HEK293 (cell line): ENCODE measurements around the gene DYRK2.
A peak's percentile ranks its signal among the peaks of the same experiment; 100 is the strongest.

Experiments
- CTCF ChIA-PET: fragments of 350-600 bp; formaldehyde crosslinking; extraction: SDS; loops from one replicate; lab custom pipeline; 2021; ENCODE audit warnings: antibody characterized with exemption; lab: Yijun Ruan, JAX
- POLR2A ChIA-PET: fragments of 300-600 bp; formaldehyde crosslinking; extraction: SDS; loops from one replicate; lab custom pipeline; 2020; ENCODE audit warnings: antibody characterized with exemption, inconsistent platforms; lab: Yijun Ruan, JAX
- H3K27ac ChIP-seq: fragments of 200-500 bp; sonication (Bioruptor generic); 2 replicates; pipeline ENCODE4 v1.5.1; 2014; ENCODE audit warnings: low read depth, low read length, control low read depth, inconsistent platforms; ENCODE audit errors: extremely low read depth
- H3K36me3 ChIP-seq, 2 experiments: fragments of 200-500 bp in 1 of 2; sonication (Bioruptor generic) in 1 of 2; 1 replicate in 1 of 2; 2 replicates in 1 of 2; pipeline ENCODE4 v1.5.1; 2014 to 2017; ENCODE audit warnings: inconsistent platforms in 2 of 2, low read length in 2 of 2; ENCODE audit not compliant: control insufficient read depth in 2 of 2, insufficient read depth in 1 of 2
- H3K4me1 ChIP-seq: fragments of 200-500 bp; sonication (Bioruptor generic); 2 replicates; pipeline ENCODE4 v1.5.1; 2014; ENCODE audit warnings: mild to moderate bottlenecking, low read length, inconsistent platforms; ENCODE audit not compliant: control insufficient read depth, insufficient read depth
- H3K4me3 ChIP-seq: 2 replicates; pipeline ENCODE4 v1.5.1; 2011; ENCODE audit warnings: low read depth, mild to moderate bottlenecking, control low read depth, low read length, moderate library complexity
- H3K9me3 ChIP-seq: fragments of 200-500 bp; sonication (Bioruptor generic); 2 replicates; pipeline ENCODE4 v1.5.1; 2014; ENCODE audit warnings: low read depth, low read length, inconsistent platforms; ENCODE audit not compliant: control insufficient read depth, insufficient read depth
- FEZF1 ChIP-seq: fragments of 450-650 bp; formaldehyde crosslinking; IDR thresholded peaks from 2 replicates; pipeline ENCODE4 v1.5.1; 2016; ENCODE audit warnings: missing biosample characterization, missing genetic modification characterization
- GLI4 ChIP-seq: fragments of 450-650 bp; formaldehyde crosslinking; IDR thresholded peaks from 2 replicates; pipeline ENCODE4 v1.5.1; 2016; ENCODE audit warnings: missing biosample characterization, missing genetic modification characterization
- KLF7 ChIP-seq: fragments of 450-650 bp; formaldehyde crosslinking; IDR thresholded peaks from 2 replicates; pipeline ENCODE4 v1.5.1; 2016; ENCODE audit warnings: missing biosample characterization, missing genetic modification characterization, borderline replicate concordance
- MEIS1 ChIP-seq: sonication (generic); formaldehyde crosslinking; IDR thresholded peaks from 2 replicates; pipeline ENCODE4 v1.8.1; 2022; ENCODE audit warnings: missing genetic modification reagents, mild to moderate bottlenecking, borderline replicate concordance
- SP3 ChIP-seq: fragments of 450-650 bp; formaldehyde crosslinking; IDR thresholded peaks from 2 replicates; pipeline ENCODE4 v1.5.1; 2016; ENCODE audit warnings: missing biosample characterization, missing genetic modification characterization
- YY2 ChIP-seq: fragments of 450-650 bp; formaldehyde crosslinking; IDR thresholded peaks from 2 replicates; pipeline ENCODE4 v1.5.1; 2016; ENCODE audit warnings: missing biosample characterization, missing genetic modification characterization
- ZFP37 ChIP-seq: fragments of 450-650 bp; formaldehyde crosslinking; IDR thresholded peaks from 2 replicates; pipeline ENCODE4 v1.5.1; 2016; ENCODE audit warnings: missing biosample characterization, missing genetic modification characterization
- ZNF138 ChIP-seq: fragments of 450-650 bp; formaldehyde crosslinking; IDR thresholded peaks from 2 replicates; pipeline ENCODE4 v1.5.1; 2016; ENCODE audit warnings: missing biosample characterization, missing genetic modification characterization, borderline replicate concordance
- ZNF16 ChIP-seq: fragments of 450-650 bp; formaldehyde crosslinking; IDR thresholded peaks from 2 replicates; pipeline ENCODE4 v1.5.1; 2016; ENCODE audit warnings: low read depth, missing biosample characterization, missing genetic modification characterization
- ZNF221 ChIP-seq: fragments of 450-650 bp; formaldehyde crosslinking; IDR thresholded peaks from 2 replicates; pipeline ENCODE4 v1.5.1; 2017; ENCODE audit warnings: missing biosample characterization, missing genetic modification characterization, borderline replicate concordance
- ZNF302 ChIP-seq: fragments of 450-650 bp; formaldehyde crosslinking; IDR thresholded peaks from 2 replicates; pipeline ENCODE4 v1.5.1; 2016; ENCODE audit warnings: missing biosample characterization, missing genetic modification characterization, low read depth
- ZNF558 ChIP-seq: fragments of 450-650 bp; formaldehyde crosslinking; IDR thresholded peaks from 2 replicates; pipeline ENCODE4 v1.5.1; 2016; ENCODE audit warnings: missing biosample characterization, missing genetic modification characterization
- ZNF585B ChIP-seq: fragments of 450-650 bp; formaldehyde crosslinking; IDR thresholded peaks from 2 replicates; pipeline ENCODE4 v1.5.1; 2016; ENCODE audit warnings: missing biosample characterization, missing genetic modification characterization
- ZNF768 ChIP-seq: fragments of 450-650 bp; formaldehyde crosslinking; IDR thresholded peaks from 2 replicates; pipeline ENCODE4 v1.5.1; 2018; ENCODE audit warnings: missing biosample characterization, mild to moderate bottlenecking, missing genetic modification characterization
- ZNF843 ChIP-seq: fragments of 450-650 bp; formaldehyde crosslinking; IDR thresholded peaks from 2 replicates; pipeline ENCODE4 v1.5.1; 2016; ENCODE audit warnings: missing biosample characterization, missing genetic modification characterization
- TF ChIP-seq, protein P1 (sequence below): fragments of 450-650 bp; formaldehyde crosslinking; IDR thresholded peaks from 2 replicates; pipeline ENCODE4 v1.5.1; 2016; ENCODE audit warnings: missing biosample characterization, missing genetic modification characterization
- TF ChIP-seq, protein P2 (sequence below): fragments of 450-650 bp; formaldehyde crosslinking; IDR thresholded peaks from 2 replicates; pipeline ENCODE4 v1.5.1; 2016; ENCODE audit warnings: missing biosample characterization, missing genetic modification characterization, borderline replicate concordance
- TF ChIP-seq, protein P3 (sequence below): fragments of 450-650 bp; formaldehyde crosslinking; IDR thresholded peaks from 2 replicates; pipeline ENCODE4 v1.5.1; 2016; ENCODE audit warnings: missing biosample characterization, missing genetic modification characterization
- TF ChIP-seq, protein P4 (sequence below): fragments of 450-650 bp; formaldehyde crosslinking; IDR thresholded peaks from 2 replicates; pipeline ENCODE4 v1.5.1; 2017; ENCODE audit warnings: missing biosample characterization, missing genetic modification characterization

DYRK2 gene

DNA sequence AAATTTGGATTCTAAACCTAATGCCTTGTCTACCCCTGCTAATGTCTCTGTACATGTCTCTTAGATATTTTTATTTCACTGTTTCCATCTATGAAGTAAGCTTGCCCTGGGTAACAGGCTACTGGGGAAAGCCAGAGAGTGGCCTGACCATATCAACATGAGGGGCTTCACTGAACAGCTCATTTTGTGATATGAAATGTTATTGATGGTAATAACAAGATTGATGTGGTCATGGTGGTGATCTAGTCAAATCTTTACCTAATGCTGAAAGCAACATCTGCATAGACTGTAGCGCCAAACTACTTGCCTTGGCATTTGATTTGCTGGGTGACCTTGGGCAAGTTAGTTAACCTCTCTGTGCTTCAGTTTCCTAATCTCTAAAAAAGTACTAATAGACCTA lies 9.9 kb upstream of the DYRK2 start:
- POLR2A ChIA-PET: no interaction called here
- H3K4me3 ChIP-seq: no peak overlapping the region
- no peaks in the 10 kb centered on the region for H3K36me3 ChIP-seq
- CTCF ChIA-PET: interaction anchor here (0.7 to 1.3 kb wide), 2 partner anchors 8 to 84 kb away, joined by 3 to 4 read pairs; no protein-coding TSS in a partner anchor
- TF ChIP-seq ZNF768: peak; percentile 35; the same call in 1 of the 2 replicates
- TF ChIP-seq, protein P1, sequence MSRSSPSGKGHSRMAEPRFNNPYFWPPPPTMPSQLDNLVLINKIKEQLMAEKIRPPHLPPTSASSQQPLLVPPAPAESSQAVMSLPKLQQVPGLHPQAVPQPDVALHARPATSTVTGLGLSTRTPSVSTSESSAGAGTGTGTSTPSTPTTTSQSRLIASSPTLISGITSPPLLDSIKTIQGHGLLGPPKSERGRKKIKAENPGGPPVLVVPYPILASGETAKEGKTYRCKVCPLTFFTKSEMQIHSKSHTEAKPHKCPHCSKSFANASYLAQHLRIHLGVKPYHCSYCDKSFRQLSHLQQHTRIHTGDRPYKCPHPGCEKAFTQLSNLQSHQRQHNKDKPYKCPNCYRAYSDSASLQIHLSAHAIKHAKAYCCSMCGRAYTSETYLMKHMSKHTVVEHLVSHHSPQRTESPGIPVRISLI (tag by site-specific recombination): no peak
- no peaks in the 10 kb centered on the region for H3K4me1 ChIP-seq
- H3K27ac ChIP-seq: no peak overlapping the region
- no peaks in the 10 kb centered on the region for H3K9me3 ChIP-seq

DNA sequence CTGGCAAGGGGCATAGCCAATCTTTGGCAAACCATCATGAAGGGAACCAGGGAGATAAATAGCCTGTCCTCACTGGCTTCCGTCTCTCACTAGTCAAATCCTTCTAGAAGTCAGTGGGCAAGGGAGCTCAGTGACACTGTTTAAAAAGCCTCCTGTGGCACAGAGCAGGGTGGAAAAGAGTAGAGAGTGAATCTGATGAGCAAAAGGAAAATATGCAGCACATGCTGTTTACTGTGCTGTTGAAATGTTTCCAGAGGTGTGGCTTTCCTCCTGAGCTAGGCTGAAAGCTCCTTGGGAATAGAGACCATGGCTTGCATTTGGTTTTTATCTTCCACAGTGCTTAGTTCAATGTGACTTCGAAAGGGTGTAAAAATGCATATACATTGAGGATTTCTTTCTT lies 7.7 kb upstream of the DYRK2 start:
- no peak overlapping the region for H3K27ac ChIP-seq
- H3K4me3 ChIP-seq: no peak overlapping the region
- TF ChIP-seq MEIS1 (CRISPR knock-in tag): no peak
- TF ChIP-seq GLI4 (tag by site-specific recombination): no peak
- TF ChIP-seq FEZF1 (tag by site-specific recombination): no peak
- TF ChIP-seq ZNF221: no peak
- no peak for TF ChIP-seq ZNF585B
- TF ChIP-seq, protein P2, sequence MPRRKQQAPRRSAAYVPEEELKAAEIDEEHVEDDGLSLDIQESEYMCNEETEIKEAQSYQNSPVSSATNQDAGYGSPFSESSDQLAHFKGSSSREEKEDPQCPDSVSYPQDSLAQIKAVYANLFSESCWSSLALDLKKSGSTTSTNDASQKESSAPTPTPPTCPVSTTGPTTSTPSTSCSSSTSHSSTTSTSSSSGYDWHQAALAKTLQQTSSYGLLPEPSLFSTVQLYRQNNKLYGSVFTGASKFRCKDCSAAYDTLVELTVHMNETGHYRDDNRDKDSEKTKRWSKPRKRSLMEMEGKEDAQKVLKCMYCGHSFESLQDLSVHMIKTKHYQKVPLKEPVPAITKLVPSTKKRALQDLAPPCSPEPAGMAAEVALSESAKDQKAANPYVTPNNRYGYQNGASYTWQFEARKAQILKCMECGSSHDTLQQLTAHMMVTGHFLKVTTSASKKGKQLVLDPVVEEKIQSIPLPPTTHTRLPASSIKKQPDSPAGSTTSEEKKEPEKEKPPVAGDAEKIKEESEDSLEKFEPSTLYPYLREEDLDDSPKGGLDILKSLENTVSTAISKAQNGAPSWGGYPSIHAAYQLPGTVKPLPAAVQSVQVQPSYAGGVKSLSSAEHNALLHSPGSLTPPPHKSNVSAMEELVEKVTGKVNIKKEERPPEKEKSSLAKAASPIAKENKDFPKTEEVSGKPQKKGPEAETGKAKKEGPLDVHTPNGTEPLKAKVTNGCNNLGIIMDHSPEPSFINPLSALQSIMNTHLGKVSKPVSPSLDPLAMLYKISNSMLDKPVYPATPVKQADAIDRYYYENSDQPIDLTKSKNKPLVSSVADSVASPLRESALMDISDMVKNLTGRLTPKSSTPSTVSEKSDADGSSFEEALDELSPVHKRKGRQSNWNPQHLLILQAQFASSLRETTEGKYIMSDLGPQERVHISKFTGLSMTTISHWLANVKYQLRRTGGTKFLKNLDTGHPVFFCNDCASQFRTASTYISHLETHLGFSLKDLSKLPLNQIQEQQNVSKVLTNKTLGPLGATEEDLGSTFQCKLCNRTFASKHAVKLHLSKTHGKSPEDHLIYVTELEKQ (tag by site-specific recombination): no peak
- TF ChIP-seq, protein P3, sequence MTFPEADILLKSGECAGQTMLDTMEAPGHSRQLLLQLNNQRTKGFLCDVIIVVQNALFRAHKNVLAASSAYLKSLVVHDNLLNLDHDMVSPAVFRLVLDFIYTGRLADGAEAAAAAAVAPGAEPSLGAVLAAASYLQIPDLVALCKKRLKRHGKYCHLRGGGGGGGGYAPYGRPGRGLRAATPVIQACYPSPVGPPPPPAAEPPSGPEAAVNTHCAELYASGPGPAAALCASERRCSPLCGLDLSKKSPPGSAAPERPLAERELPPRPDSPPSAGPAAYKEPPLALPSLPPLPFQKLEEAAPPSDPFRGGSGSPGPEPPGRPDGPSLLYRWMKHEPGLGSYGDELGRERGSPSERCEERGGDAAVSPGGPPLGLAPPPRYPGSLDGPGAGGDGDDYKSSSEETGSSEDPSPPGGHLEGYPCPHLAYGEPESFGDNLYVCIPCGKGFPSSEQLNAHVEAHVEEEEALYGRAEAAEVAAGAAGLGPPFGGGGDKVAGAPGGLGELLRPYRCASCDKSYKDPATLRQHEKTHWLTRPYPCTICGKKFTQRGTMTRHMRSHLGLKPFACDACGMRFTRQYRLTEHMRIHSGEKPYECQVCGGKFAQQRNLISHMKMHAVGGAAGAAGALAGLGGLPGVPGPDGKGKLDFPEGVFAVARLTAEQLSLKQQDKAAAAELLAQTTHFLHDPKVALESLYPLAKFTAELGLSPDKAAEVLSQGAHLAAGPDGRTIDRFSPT (tag by site-specific recombination): no peak
- TF ChIP-seq SP3 (tag by site-specific recombination): no peak
- no peak for TF ChIP-seq YY2
- no peak for TF ChIP-seq ZNF16 (tag by site-specific recombination)
- TF ChIP-seq ZNF138: no peak
- TF ChIP-seq ZNF558: no peak
- TF ChIP-seq ZNF843: no peak
- TF ChIP-seq, protein P4, sequence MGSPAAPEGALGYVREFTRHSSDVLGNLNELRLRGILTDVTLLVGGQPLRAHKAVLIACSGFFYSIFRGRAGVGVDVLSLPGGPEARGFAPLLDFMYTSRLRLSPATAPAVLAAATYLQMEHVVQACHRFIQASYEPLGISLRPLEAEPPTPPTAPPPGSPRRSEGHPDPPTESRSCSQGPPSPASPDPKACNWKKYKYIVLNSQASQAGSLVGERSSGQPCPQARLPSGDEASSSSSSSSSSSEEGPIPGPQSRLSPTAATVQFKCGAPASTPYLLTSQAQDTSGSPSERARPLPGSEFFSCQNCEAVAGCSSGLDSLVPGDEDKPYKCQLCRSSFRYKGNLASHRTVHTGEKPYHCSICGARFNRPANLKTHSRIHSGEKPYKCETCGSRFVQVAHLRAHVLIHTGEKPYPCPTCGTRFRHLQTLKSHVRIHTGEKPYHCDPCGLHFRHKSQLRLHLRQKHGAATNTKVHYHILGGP (tag by site-specific recombination): no peak
- no peak for TF ChIP-seq ZFP37 (tag by site-specific recombination)
- TF ChIP-seq ZNF302: no peak
- TF ChIP-seq KLF7: no peak
- no peaks in the 10 kb centered on the region for H3K9me3 ChIP-seq
- no peaks in the 10 kb centered on the region for H3K4me1 ChIP-seq
- CTCF ChIA-PET: no interaction called here
- H3K36me3 ChIP-seq: no peaks in the 10 kb centered on the region
- POLR2A ChIA-PET: no interaction called here
